ENCODE results near the gene ZNF665. TPM values are rescaled to one million over a fixed set of nuclear protein-coding genes. Genes with fewer than 3 reads are reported as not detected.
"Not testable (repeated sequence)": the region's sequence is repeated elsewhere in the genome, so short reads cannot be mapped to it uniquely, and the experiment has no call there.

The ZNF665 gene
- 4.4 TPM for polyA plus RNA-seq (ENCODE audit: insufficient read length)

- peak; percentile 86 for DNase-seq
These were observed at the start of gene ZNF665 for GRCh38 chr19:53192771-53193534. Gene ZNF665 (minus strand): TSS chr19:53193358. CDS start chr19:53182898, 10,460 bp downstream.

- DNase-seq, result no peak
These were observed 44.1 kb upstream of the ZNF665 start for GRCh38 chr19:53237114-53237777.

GRCh38 chr19:53224606-53225005, 31.4 kb upstream of the ZNF665 start:
- no peak for DNase-seq

GRCh38 chr19:53222716-53223115, 29.6 kb upstream of the ZNF665 start:
- DNase-seq, result not testable (repeated sequence)

- DNase-seq, result no peak
These were observed 19.7 kb upstream of the ZNF665 start for GRCh38 chr19:53212703-53213320.

- DNase-seq, result not testable (repeated sequence)
These were observed 18.4 kb upstream of the ZNF665 start for GRCh38 chr19:53211554-53211953.

- peak; percentile 95 for DNase-seq
These were observed 3.7 kb upstream of the ZNF665 start for GRCh38 chr19:53196777-53197396.

- DNase-seq, result peak; percentile 85
These were observed 2.2 kb upstream of the ZNF665 start for GRCh38 chr19:53195265-53195903.

- DNase-seq, result no peak
These were observed 521 bp upstream of the ZNF665 start for GRCh38 chr19:53193535-53194222.

- no peak for DNase-seq
These were observed 2.9 kb downstream of the ZNF665 start for GRCh38 chr19:53190253-53190652.

- not testable (repeated sequence) for DNase-seq
These were observed 3.4 kb downstream of the ZNF665 start for GRCh38 chr19:53189691-53190198.

GRCh38 chr19:53185155-53185882, 7.8 kb downstream of the ZNF665 start:
- not testable (repeated sequence) for DNase-seq

- DNase-seq, result no peak
These were observed 9.9 kb downstream of the ZNF665 start for GRCh38 chr19:53183146-53183764.

- no peak for DNase-seq
These were observed 11.0 kb downstream of the ZNF665 start for GRCh38 chr19:53182202-53182601.

- DNase-seq, result no peak
These were observed 15.2 kb downstream of the ZNF665 start for GRCh38 chr19:53177986-53178385.

- DNase-seq, result no peak
These were observed 20.3 kb downstream of the ZNF665 start for GRCh38 chr19:53172889-53173288.

- no peak for DNase-seq
These were observed 27.5 kb downstream of the ZNF665 start for GRCh38 chr19:53165691-53166091.

- DNase-seq, result no peak
These were observed 32.0 kb downstream of the ZNF665 start for GRCh38 chr19:53161123-53161522.

GRCh38 chr19:53160350-53160749, 32.8 kb downstream of the ZNF665 start:
- no peak for DNase-seq

GRCh38 chr19:53158119-53158656, 35.0 kb downstream of the ZNF665 start:
- DNase-seq, result peak; percentile 29

All from hindlimb muscle (tissue), 1 donor.